GM23338 (cell line): ENCODE measurements around the gene CRACR2A. TPM values are rescaled to one million over a fixed set of nuclear protein-coding genes. Genes with fewer than 3 reads are reported as not detected.

ENCODE experiments used
- ATAC-seq: fragments of 200-7000 bp; cut with Tn5 transposase; 3 replicates; pipeline ENCODE4 v1.9.1; 2020
- DNase-seq: peaks from one replicate; pipeline ENCODE4 v3.0.0-alpha.2; 2015; ENCODE audit warnings: low spot score
- H2AFZ ChIP-seq: fragments of 200-600 bp; sonication (generic); 2 replicates; pipeline ENCODE4 v1.8.0; 2016; ENCODE audit warnings: antibody characterized with exemption, mild to moderate bottlenecking, moderate library complexity
- H3F3A ChIP-seq: fragments of 200-600 bp; sonication (generic); replicated peaks from 2 replicates; pipeline ENCODE4 v1.8.0; 2017; ENCODE audit warnings: antibody characterized with exemption, mixed run types, low read depth
- H3K27ac ChIP-seq: fragments of 200-600 bp; sonication (generic); 2 replicates; pipeline ENCODE4 v1.6.1; 2016; ENCODE audit warnings: low read depth
- H3K27me3 ChIP-seq: fragments of 200-600 bp; sonication (generic); 2 replicates; pipeline ENCODE4 v1.8.0; 2016; ENCODE audit warnings: mild to moderate bottlenecking, mixed run types, moderate library complexity; ENCODE audit not compliant: insufficient read depth
- H3K36me3 ChIP-seq: fragments of 200-600 bp; sonication (generic); 2 replicates; pipeline ENCODE4 v1.8.0; 2016; ENCODE audit warnings: mild to moderate bottlenecking; ENCODE audit not compliant: insufficient read depth
- H3K4me1 ChIP-seq: fragments of 200-600 bp; sonication (generic); 2 replicates; pipeline ENCODE4 v1.8.0; 2016; ENCODE audit warnings: mild to moderate bottlenecking, moderate library complexity; ENCODE audit not compliant: insufficient read depth
- H3K4me2 ChIP-seq: fragments of 200-600 bp; sonication (generic); 2 replicates; pipeline ENCODE4 v1.7.1; 2017; ENCODE audit warnings: mixed run types
- H3K4me3 ChIP-seq: fragments of 200-600 bp; sonication (generic); 2 replicates; pipeline ENCODE4 v1.6.1; 2016; ENCODE audit warnings: mixed run types
- H3K79me2 ChIP-seq: fragments of 200-600 bp; sonication (generic); replicated peaks from 2 replicates; pipeline ENCODE4 v1.8.0; 2017; ENCODE audit warnings: mild to moderate bottlenecking; ENCODE audit not compliant: insufficient read depth
- H3K9me2 ChIP-seq: fragments of 200-600 bp; sonication (generic); 2 replicates; pipeline ENCODE4 v1.8.0; 2017; ENCODE audit not compliant: insufficient read depth
- H4K20me1 ChIP-seq: fragments of 200-600 bp; sonication (generic); replicated peaks from 2 replicates; pipeline ENCODE4 v1.8.0; 2017; ENCODE audit warnings: mild to moderate bottlenecking; ENCODE audit not compliant: insufficient read depth
- H3K27ac Mint-ChIP-seq: 2 replicates; pipeline ENCODE4 v1.8.0; 2020; ENCODE audit warnings: inconsistent platforms, mild to moderate bottlenecking, moderate library complexity, mixed read lengths
- H3K27me3 Mint-ChIP-seq: 3 replicates; pipeline ENCODE4 v1.8.0; 2022; ENCODE audit warnings: low read depth, mild to moderate bottlenecking, moderate library complexity, mixed read lengths, inconsistent platforms; ENCODE audit not compliant: insufficient read depth, poor library complexity
- H3K36me3 Mint-ChIP-seq: 3 replicates; pipeline ENCODE4 v1.8.0; 2021; ENCODE audit warnings: low read depth, mild to moderate bottlenecking, inconsistent platforms, moderate library complexity, mixed read lengths
- H3K4me1 Mint-ChIP-seq: 3 replicates; pipeline ENCODE4 v1.8.0; 2020; ENCODE audit warnings: mild to moderate bottlenecking, inconsistent platforms, mixed read lengths
- H3K4me3 Mint-ChIP-seq: 3 replicates; pipeline ENCODE4 v1.8.0; 2021; ENCODE audit warnings: moderate library complexity, mild to moderate bottlenecking, inconsistent platforms, mixed read lengths
- H3K9me3 Mint-ChIP-seq: 3 replicates; pipeline ENCODE4 v1.8.0; 2020; ENCODE audit warnings: moderate library complexity, mild to moderate bottlenecking, inconsistent platforms, mixed read lengths
- CREB1 ChIP-seq: fragments of 250-450 bp; sonication (Bioruptor Pico); IDR thresholded peaks from 2 replicates; pipeline ENCODE4 v1.5.0; 2020; ENCODE audit warnings: low read depth, mild to moderate bottlenecking, moderate library complexity
- EZH2phosphoT487 ChIP-seq: fragments of 200-600 bp; sonication (generic); IDR thresholded peaks from one replicate; pipeline ENCODE4 v1.8.1; 2018; ENCODE audit warnings: antibody characterized with exemption; ENCODE audit not compliant: unreplicated experiment
- JUNB ChIP-seq: IDR thresholded peaks from one replicate; pipeline ENCODE4 v1.6.1; 2016; ENCODE audit warnings: antibody characterized with exemption; ENCODE audit not compliant: unreplicated experiment
- NANOG ChIP-seq: IDR thresholded peaks from 2 replicates; pipeline ENCODE4 v1.6.1; 2016; ENCODE audit warnings: antibody characterized with exemption, borderline replicate concordance
- POLR2AphosphoS5 ChIP-seq: IDR thresholded peaks from 2 replicates; pipeline ENCODE4 v1.6.1; 2016; ENCODE audit warnings: antibody characterized with exemption, low read depth
- STAT1 ChIP-seq: IDR thresholded peaks from one replicate; pipeline ENCODE4 v1.6.1; 2016; ENCODE audit warnings: antibody characterized with exemption; ENCODE audit not compliant: unreplicated experiment
- ZNF114 ChIP-seq: fragments of 250-450 bp; sonication (Bioruptor Pico); IDR thresholded peaks from 2 replicates; pipeline ENCODE4 v1.5.0; 2020; ENCODE audit warnings: mild to moderate bottlenecking, moderate library complexity
- ZNF331 ChIP-seq: fragments of 250-450 bp; sonication (Bioruptor Pico); IDR thresholded peaks from 2 replicates; pipeline ENCODE4 v1.5.0; 2020; ENCODE audit warnings: low read depth, mild to moderate bottlenecking, moderate library complexity
- ZNF462 ChIP-seq: fragments of 250-450 bp; sonication (Bioruptor Pico); IDR thresholded peaks from 2 replicates; pipeline ENCODE4 v1.5.0; 2020; ENCODE audit warnings: mild to moderate bottlenecking, moderate library complexity
- polyA plus RNA-seq: library from polyadenylated mRNA; unstranded; fragments of >200 nt; fragmentation: Nextera tagmentation; extraction: Ambion mirVana; gene quantifications from 2 replicates; pipeline ENCODE4 v1.2.1, GENCODE V29; 2016
- total RNA-seq: library from RNA; depleted of rRNA; stranded (reverse); fragments of >200 nt; shearing (Covaris generic); gene quantifications from 2 replicates; pipeline ENCODE4 v1.2.3, GENCODE V29; 2014

CRACR2A gene
- total and polyA plus RNA-seq, 2 experiments from 2014 or later, result 1.5 to 3.0 TPM

GRCh38 chr12:3723916-3724805 lies 28.7 kb downstream of the CRACR2A start (continued):
- TF ChIP-seq ZNF331 (no peak), STAT1 (no peak), CREB1 (CRISPR knock-in tag) (no peak), JUNB (no peak), NANOG (no peak), EZH2phosphoT487 (no peak)

GRCh38 chr12:3722368-3722767 lies 30.5 kb downstream of the CRACR2A start:
- Histone ChIP-seq H3K36me3 (no peaks in the 10 kb centered on the region; the same call in none of the 2 replicates), H3K4me2 (no peak overlapping the region), H3K4me1 (peaks cover 6% of the 10 kb centered on the region), H2AFZ (no peak overlapping the region), H3K79me2 (no peaks in the 10 kb centered on the region), H3K27ac (no peak overlapping the region), H3K27me3 (no peaks in the 10 kb centered on the region), H3K9me2 (no peaks in the 10 kb centered on the region), H3F3A (no peaks in the 10 kb centered on the region), H3K4me3 (no peak overlapping the region), H4K20me1 (no peaks in the 10 kb centered on the region)
- Mint-ChIP-seq H3K4me1 (peaks cover 19% of the 10 kb centered on the region), H3K4me3 (no peak overlapping the region), H3K9me3 (peaks cover 41% of the 10 kb centered on the region), H3K27ac (no peak overlapping the region), H3K36me3 (peaks cover 29% of the 10 kb centered on the region), H3K27me3 (peaks cover 3% of the 10 kb centered on the region)
- TF ChIP-seq ZNF462 (CRISPR knock-in tag) (no peak), ZNF114 (CRISPR knock-in tag) (no peak), POLR2AphosphoS5 (no peak)
- no peak for DNase-seq
- no peak for ATAC-seq
